Neural cell (in vitro differentiated cells): ENCODE results near the gene TEX2. TPM values are rescaled to one million over a fixed set of nuclear protein-coding genes. Genes with fewer than 3 reads are reported as not detected.

Experiments used
- H2AFZ ChIP-seq: fragments of 200-600, 300-800 bp; sonication (generic), shearing (Covaris generic); 2 replicates; pipeline ENCODE4 v1.6.0; 2014; ENCODE audit warnings: low read depth, mild to moderate bottlenecking, antibody characterized with exemption, low read length, moderate library complexity
- H3F3A ChIP-seq: fragments of 200-600 bp; shearing (Covaris generic); 2 replicates; pipeline ENCODE4 v1.6.1; 2016; ENCODE audit warnings: mild to moderate bottlenecking, moderate library complexity, mixed read lengths, antibody characterized with exemption, low read length; ENCODE audit not compliant: insufficient read depth, poor library complexity, severe bottlenecking
- H3K27ac ChIP-seq: fragments of 200-600, 300-800 bp; sonication (generic), shearing (Covaris generic); 2 replicates; pipeline ENCODE4 v1.5.1; 2014; ENCODE audit warnings: mild to moderate bottlenecking, low read length, moderate library complexity
- H3K27me3 ChIP-seq: fragments of 300-800, 200-600 bp; sonication (generic), shearing (Covaris generic); 2 replicates; pipeline ENCODE4 v1.6.0; 2014; ENCODE audit warnings: mild to moderate bottlenecking, low read depth, low read length, moderate library complexity; ENCODE audit not compliant: insufficient read depth
- H3K36me3 ChIP-seq: fragments of 300-800, 200-600 bp; sonication (generic), shearing (Covaris generic); 2 replicates; pipeline ENCODE4 v1.5.1; 2014; ENCODE audit warnings: mild to moderate bottlenecking, antibody characterized with exemption, low read length, moderate library complexity; ENCODE audit not compliant: insufficient read depth
- H3K4me2 ChIP-seq: fragments of 300-800, 200-600 bp; sonication (generic), shearing (Covaris generic); 2 replicates; pipeline ENCODE4 v1.6.0; 2014; ENCODE audit warnings: mild to moderate bottlenecking, low read length
- H3K4me3 ChIP-seq: fragments of 300-800, 200-600 bp; sonication (generic), shearing (Covaris generic); 2 replicates; pipeline ENCODE4 v1.5.1; 2014; ENCODE audit warnings: mild to moderate bottlenecking, low read length, moderate library complexity
- H3K79me2 ChIP-seq: fragments of 200-600 bp; shearing (Covaris generic); replicated peaks from 2 replicates; pipeline ENCODE4 v1.6.0; 2014; ENCODE audit warnings: mild to moderate bottlenecking, low read length, moderate library complexity; ENCODE audit not compliant: insufficient read depth
- H3K9ac ChIP-seq: fragments of 300-800, 200-600 bp; sonication (generic), shearing (Covaris generic); 2 replicates; pipeline ENCODE4 v1.6.1; 2016; ENCODE audit warnings: mild to moderate bottlenecking, low read length, mixed read lengths
- H3K9me2 ChIP-seq: fragments of 200-600 bp; shearing (Covaris generic); 2 replicates; pipeline ENCODE4 v1.6.1; 2016; ENCODE audit warnings: mild to moderate bottlenecking, low read length, mixed read lengths; ENCODE audit not compliant: insufficient read depth
- H3K9me3 ChIP-seq: fragments of 200-600, 300-800 bp; sonication (generic), shearing (Covaris generic); 2 replicates; pipeline ENCODE4 v1.6.1; 2016; ENCODE audit warnings: mild to moderate bottlenecking, mixed run types, low read length, moderate library complexity, mixed read lengths
- H4K20me1 ChIP-seq: fragments of 200-600 bp; shearing (Covaris generic); 2 replicates; pipeline ENCODE4 v1.6.1; 2016; ENCODE audit warnings: mild to moderate bottlenecking, mixed run types; ENCODE audit not compliant: insufficient read depth
- CTCF ChIP-seq: fragments of 450-650 bp; IDR thresholded peaks from 2 replicates; pipeline ENCODE4 v1.5.1; 2014; ENCODE audit warnings: antibody characterized with exemption, mild to moderate bottlenecking, moderate library complexity; ENCODE audit not compliant: poor library complexity, severe bottlenecking
- EP300 ChIP-seq: fragments of 450-650 bp; conservative IDR thresholded peaks from 2 replicates; pipeline ENCODE4 v1.6.1; 2014; ENCODE audit warnings: antibody characterized with exemption, mild to moderate bottlenecking, moderate library complexity; ENCODE audit not compliant: poor library complexity, severe bottlenecking
- EZH2 ChIP-seq: fragments of 200-600, 300-800 bp; shearing (Covaris generic), sonication (generic); IDR thresholded peaks from 2 replicates; pipeline ENCODE4 v1.6.1; 2014; ENCODE audit warnings: antibody characterized with exemption, low read length, borderline replicate concordance, mild to moderate bottlenecking; ENCODE audit not compliant: insufficient read depth, poor library complexity, severe bottlenecking
- MXI1 ChIP-seq: fragments of 450-650 bp; conservative IDR thresholded peaks from 2 replicates; pipeline ENCODE4 v1.6.1; 2014; ENCODE audit warnings: antibody characterized with exemption, mild to moderate bottlenecking; ENCODE audit not compliant: poor library complexity, severe bottlenecking
- POLR2AphosphoS5 ChIP-seq: IDR thresholded peaks from 2 replicates; pipeline ENCODE4 v1.6.1; 2012
- RAD21 ChIP-seq: fragments of 450-650 bp; conservative IDR thresholded peaks from 2 replicates; pipeline ENCODE4 v1.6.1; 2014; ENCODE audit warnings: antibody characterized with exemption, mild to moderate bottlenecking, moderate library complexity
- REST ChIP-seq: IDR thresholded peaks from 2 replicates; pipeline ENCODE4 v1.6.1; 2012; ENCODE audit warnings: borderline replicate concordance
- SMC3 ChIP-seq: fragments of 450-650 bp; conservative IDR thresholded peaks from 2 replicates; pipeline ENCODE4 v1.6.1; 2014; ENCODE audit warnings: antibody characterized with exemption, mild to moderate bottlenecking, moderate library complexity; ENCODE audit not compliant: poor library complexity
- TAF1 ChIP-seq: IDR thresholded peaks from 2 replicates; pipeline ENCODE4 v1.6.1; 2012; ENCODE audit warnings: low read depth
- polyA plus RNA-seq: library from polyadenylated mRNA; depleted of rRNA; stranded (reverse); fragments of >200 nt; gene quantifications from 2 replicates; pipeline ENCODE4 v1.2.3, GENCODE V29; 2014

The TEX2 gene
- polyA plus RNA-seq, 1 donor from 2014 or later = 19.7 TPM

DNA sequence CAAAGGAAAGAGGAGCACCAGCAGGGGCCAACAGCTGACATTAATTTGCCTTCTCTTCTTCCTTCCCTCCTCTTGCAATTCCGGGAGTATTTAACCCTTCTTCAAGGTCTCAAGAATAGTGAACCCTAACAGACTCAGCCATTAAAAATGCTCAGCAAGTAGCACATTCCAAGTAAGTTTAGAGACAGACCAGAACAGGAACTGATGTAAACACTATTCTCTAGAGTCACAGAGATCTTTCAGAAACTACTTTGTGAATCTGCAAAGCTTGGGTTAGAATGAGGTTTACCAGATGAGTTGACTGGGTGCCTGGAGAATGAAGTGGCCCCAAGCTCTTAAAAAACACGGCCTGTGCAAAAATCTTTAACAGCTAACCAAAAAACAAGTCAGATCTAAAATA, 50.9 kb downstream of the TEX2 start:
- Histone ChIP-seq H3K9ac (no peak overlapping the region), H3K27me3 (no peaks in the 10 kb centered on the region), H3K4me2 (no peak overlapping the region), H3K9me2 (no peaks in the 10 kb centered on the region), H3K27ac (no peak overlapping the region), H3F3A (no peaks in the 10 kb centered on the region), H4K20me1 (no peaks in the 10 kb centered on the region), H3K79me2 (no peaks in the 10 kb centered on the region), H2AFZ (no peak overlapping the region), H3K36me3 (no peaks in the 10 kb centered on the region), H3K9me3 (no peaks in the 10 kb centered on the region), H3K4me3 (no peak overlapping the region)
- TF ChIP-seq REST = no peak
- no peak for TF ChIP-seq SMC3
- no peak for TF ChIP-seq MXI1
- no peak for TF ChIP-seq EP300
- no peak for TF ChIP-seq RAD21
- TF ChIP-seq TAF1 = no peak
- TF ChIP-seq EZH2 = no peak
- TF ChIP-seq CTCF = no peak
- TF ChIP-seq POLR2AphosphoS5 = no peak

GRCh38 chr17:64209983-64210382, 53.1 kb downstream of the TEX2 start:
- no peaks in the 10 kb centered on the region for H3K9me2 ChIP-seq
- H3K4me3 ChIP-seq = no peak overlapping the region
- H3K4me2 ChIP-seq = no peak overlapping the region
- H3K36me3 ChIP-seq = no peaks in the 10 kb centered on the region
- no peaks in the 10 kb centered on the region for H3K27me3 ChIP-seq
- no peaks in the 10 kb centered on the region for H3F3A ChIP-seq
- H3K9ac ChIP-seq = no peak overlapping the region
- peak overlapping the region; percentile 29 for H3K27ac ChIP-seq
- TF ChIP-seq MXI1 (no peak), EZH2 (no peak), CTCF (no peak), POLR2AphosphoS5 (no peak)
- no peaks in the 10 kb centered on the region for H4K20me1 ChIP-seq
- no peaks in the 10 kb centered on the region for H3K9me3 ChIP-seq
- no peaks in the 10 kb centered on the region for H3K79me2 ChIP-seq
- no peak overlapping the region for H2AFZ ChIP-seq
